Chondrocyte (in vitro differentiated cells): ENCODE measurements around the gene ITGA3. TPM values are rescaled to one million over a fixed set of nuclear protein-coding genes. Genes with fewer than 3 reads are reported as not detected.

Source experiments
- DNase-seq: peaks from one replicate; pipeline ENCODE4 v3.0.0; 2021; ENCODE audit warnings: mixed read lengths, low spot score
- H3K27ac Mint-ChIP-seq: one replicate; pipeline ENCODE4 v1.8.0; 2021; ENCODE audit warnings: mild to moderate bottlenecking, moderate library complexity, mixed read lengths; ENCODE audit not compliant: unreplicated experiment
- H3K27me3 Mint-ChIP-seq: 2 replicates; pipeline ENCODE4 v1.8.0; 2021; ENCODE audit warnings: low read depth, mixed read lengths
- H3K36me3 Mint-ChIP-seq: 2 replicates; pipeline ENCODE4 v1.8.0; 2021; ENCODE audit warnings: low read depth, mixed read lengths
- H3K4me1 Mint-ChIP-seq: 2 replicates; pipeline ENCODE4 v1.8.0; 2021; ENCODE audit warnings: low read depth, mild to moderate bottlenecking, mixed read lengths
- H3K4me3 Mint-ChIP-seq: one replicate; pipeline ENCODE4 v1.8.0; 2021; ENCODE audit warnings: mild to moderate bottlenecking, moderate library complexity, mixed read lengths; ENCODE audit not compliant: unreplicated experiment
- H3K9me3 Mint-ChIP-seq: 2 replicates; pipeline ENCODE4 v1.8.0; 2021; ENCODE audit warnings: low read depth, mixed read lengths
- total RNA-seq: library from RNA; stranded (reverse); gene quantifications from 3 replicates; pipeline ENCODE4 v1.2.1, GENCODE V29; 2021
- TF ChIP-seq, protein P1 (sequence below): fragments of 200-600 bp; sonication (generic); IDR thresholded peaks from 2 replicates; pipeline ENCODE4 v1.5.0; 2021; ENCODE audit warnings: antibody characterized with exemption, mild to moderate bottlenecking, moderate library complexity

ITGA3 gene
- total RNA-seq, 1 donor from 2014 or later: 216 TPM

DNA sequence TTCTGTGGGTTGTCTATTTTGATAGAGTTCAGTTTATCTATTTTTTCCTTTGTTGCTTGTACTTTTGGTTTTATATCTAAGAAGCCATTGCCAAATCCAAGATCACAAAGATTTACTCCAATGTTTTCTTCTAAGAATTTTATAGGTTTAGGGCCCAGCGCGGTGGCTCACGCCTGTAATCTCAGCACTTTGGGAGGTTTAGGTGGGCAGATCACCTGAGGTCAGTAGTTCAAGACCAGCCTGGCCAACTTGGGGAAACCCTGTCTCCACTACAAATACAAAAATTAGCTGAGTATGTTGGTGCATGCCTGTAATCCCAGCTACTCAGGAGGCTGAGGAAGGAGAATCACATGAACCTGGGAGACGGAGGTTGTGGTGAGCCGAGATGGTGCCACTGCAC is 13.7 kb upstream of the ITGA3 start:
- TF ChIP-seq, protein P1, sequence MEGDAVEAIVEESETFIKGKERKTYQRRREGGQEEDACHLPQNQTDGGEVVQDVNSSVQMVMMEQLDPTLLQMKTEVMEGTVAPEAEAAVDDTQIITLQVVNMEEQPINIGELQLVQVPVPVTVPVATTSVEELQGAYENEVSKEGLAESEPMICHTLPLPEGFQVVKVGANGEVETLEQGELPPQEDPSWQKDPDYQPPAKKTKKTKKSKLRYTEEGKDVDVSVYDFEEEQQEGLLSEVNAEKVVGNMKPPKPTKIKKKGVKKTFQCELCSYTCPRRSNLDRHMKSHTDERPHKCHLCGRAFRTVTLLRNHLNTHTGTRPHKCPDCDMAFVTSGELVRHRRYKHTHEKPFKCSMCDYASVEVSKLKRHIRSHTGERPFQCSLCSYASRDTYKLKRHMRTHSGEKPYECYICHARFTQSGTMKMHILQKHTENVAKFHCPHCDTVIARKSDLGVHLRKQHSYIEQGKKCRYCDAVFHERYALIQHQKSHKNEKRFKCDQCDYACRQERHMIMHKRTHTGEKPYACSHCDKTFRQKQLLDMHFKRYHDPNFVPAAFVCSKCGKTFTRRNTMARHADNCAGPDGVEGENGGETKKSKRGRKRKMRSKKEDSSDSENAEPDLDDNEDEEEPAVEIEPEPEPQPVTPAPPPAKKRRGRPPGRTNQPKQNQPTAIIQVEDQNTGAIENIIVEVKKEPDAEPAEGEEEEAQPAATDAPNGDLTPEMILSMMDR: no peak
- Mint-ChIP-seq H3K27ac (no peak overlapping the region), H3K9me3 (no peaks in the 10 kb centered on the region), H3K36me3 (no peaks in the 10 kb centered on the region), H3K27me3 (no peaks in the 10 kb centered on the region), H3K4me3 (no peak overlapping the region), H3K4me1 (peaks cover 32% of the 10 kb centered on the region)
- DNase-seq: peak; percentile 10

DNA sequence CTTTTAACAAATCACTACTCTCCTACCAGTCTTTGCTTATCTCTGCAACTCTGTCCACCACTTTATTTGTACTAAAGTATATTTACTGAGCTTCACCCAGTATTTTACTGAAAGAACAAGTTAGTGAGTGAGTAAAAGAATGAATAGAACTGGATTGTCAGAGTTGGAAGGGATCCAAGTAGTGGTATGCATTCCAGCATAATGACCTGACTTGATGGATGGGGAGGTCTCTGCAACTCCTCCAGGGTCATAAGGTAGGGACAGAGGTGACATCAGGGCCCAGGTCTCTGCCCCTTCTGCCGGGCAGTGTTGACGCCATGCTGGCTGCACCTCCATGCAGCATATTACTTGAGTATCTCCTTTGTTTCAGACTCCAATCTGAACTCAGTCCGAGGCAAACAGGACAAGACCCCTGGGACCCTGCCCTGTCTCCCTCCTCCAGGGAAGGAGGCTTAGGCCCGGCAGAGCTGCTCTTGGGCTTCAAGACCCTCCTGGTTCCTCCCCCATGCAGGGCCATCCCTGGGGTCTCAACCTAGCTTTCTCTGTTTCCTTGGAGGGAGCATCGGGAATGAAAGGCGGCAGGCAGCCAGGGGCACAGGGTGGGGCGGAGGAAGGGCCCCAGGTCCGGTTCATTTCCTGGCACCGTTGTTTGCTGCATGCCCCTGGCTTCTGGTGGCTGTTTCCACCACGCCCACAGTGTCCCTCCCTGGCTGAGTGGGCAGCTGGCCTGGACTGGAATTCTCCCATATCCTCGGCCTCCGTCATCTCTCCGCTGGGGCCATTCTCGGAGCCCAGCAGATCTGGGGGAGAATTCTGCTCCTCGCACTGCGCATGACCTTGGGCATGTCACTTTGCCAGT is 12.4 kb upstream of the ITGA3 start:
- TF ChIP-seq, protein P1: no peak
- Mint-ChIP-seq H3K36me3 (no peaks in the 10 kb centered on the region), H3K9me3 (no peaks in the 10 kb centered on the region), H3K4me1 (peaks cover 33% of the 10 kb centered on the region), H3K27me3 (no peaks in the 10 kb centered on the region), H3K4me3 (no peak overlapping the region), H3K27ac (no peak overlapping the region)
- peak; percentile 57 for DNase-seq

DNA sequence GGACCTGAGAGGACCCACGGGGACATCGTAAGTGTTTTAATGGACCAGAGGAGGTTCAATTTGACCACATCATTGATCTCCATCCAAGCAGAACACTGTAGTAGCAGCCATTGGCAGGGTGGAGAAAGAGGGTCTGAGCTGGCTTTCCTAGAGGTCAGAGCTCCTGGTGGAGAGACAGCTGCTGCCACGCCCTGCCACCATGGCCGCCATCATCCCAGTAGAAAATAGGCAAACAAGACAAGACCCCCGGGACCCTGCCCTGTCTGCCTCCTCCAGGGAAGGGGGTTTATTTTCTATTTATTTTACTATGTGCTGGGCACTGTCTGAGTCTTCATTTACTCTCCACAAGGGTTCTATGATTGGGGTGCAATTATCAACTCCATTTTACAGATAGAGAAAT is 11.4 kb upstream of the ITGA3 start:
- H3K9me3 Mint-ChIP-seq: no peaks in the 10 kb centered on the region

DNA sequence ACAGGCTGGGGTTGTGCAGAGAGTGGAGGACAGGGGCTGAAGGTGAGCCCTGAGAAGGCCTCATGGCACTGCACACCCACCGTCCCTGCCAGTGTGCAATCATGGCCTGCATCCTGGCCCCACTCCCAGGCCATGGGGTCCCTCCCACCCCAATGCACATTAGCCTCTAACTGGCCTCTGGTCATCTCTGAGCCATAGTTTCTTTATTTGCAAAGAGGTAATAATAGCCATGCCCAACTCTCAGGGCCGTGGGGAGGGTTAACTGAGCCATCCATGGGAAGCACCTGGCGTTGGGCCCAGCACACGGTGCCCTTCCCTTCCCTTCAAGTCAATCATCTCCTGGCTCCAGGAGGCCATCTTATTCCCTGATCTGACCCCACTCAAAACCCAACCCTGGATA is 10.8 kb upstream of the ITGA3 start:
- H3K4me3 Mint-ChIP-seq: no peak overlapping the region
- H3K4me1 Mint-ChIP-seq: peaks cover 46% of the 10 kb centered on the region
- no peaks in the 10 kb centered on the region for H3K9me3 Mint-ChIP-seq
- no peaks in the 10 kb centered on the region for H3K36me3 Mint-ChIP-seq
- no peaks in the 10 kb centered on the region for H3K27me3 Mint-ChIP-seq
- no peak overlapping the region for H3K27ac Mint-ChIP-seq
- peak; percentile 48 for DNase-seq
- TF ChIP-seq, protein P1: no peak

More for the DNA sequence above, 11.4 kb upstream of the ITGA3 start:
- Mint-ChIP-seq H3K36me3 (no peaks in the 10 kb centered on the region), H3K4me3 (no peak overlapping the region), H3K27me3 (no peaks in the 10 kb centered on the region), H3K27ac (no peak overlapping the region), H3K4me1 (peaks cover 42% of the 10 kb centered on the region)
- TF ChIP-seq, protein P1: no peak
- DNase-seq: peak; percentile 20

DNA sequence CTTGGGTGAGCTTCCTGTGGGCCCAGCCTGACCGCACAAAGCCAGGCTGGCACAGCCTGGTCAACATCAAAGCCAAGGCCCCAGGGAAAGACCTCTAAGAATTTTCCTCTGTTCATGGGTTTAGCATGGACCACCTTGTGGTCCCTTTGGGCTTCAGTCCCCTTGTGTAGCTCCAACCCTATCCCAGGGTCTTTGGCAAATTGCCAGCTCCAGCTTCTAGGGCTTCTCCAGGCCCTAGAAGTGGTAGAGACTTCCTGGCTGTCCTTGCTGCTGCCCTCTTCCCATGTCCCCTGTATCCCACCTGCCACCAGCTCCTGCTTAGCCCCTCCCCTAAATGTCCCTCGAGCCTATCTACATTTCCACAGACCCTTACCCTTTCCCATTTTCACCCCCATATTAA is 9.7 kb upstream of the ITGA3 start:
- H3K4me1 Mint-ChIP-seq: peaks cover 53% of the 10 kb centered on the region
- DNase-seq: peak; percentile 56
- H3K9me3 Mint-ChIP-seq: no peaks in the 10 kb centered on the region
- H3K4me3 Mint-ChIP-seq: no peak overlapping the region
- H3K27me3 Mint-ChIP-seq: no peaks in the 10 kb centered on the region
- H3K36me3 Mint-ChIP-seq: no peaks in the 10 kb centered on the region
- TF ChIP-seq, protein P1: no peak
- no peak overlapping the region for H3K27ac Mint-ChIP-seq
